Suppressor macrophage treated with lipopolysaccharide for 4 hours (primary cell): ENCODE measurements around the gene PAX9.

ENCODE experiments used
- DNase-seq: peaks from one replicate; pipeline ENCODE4 v3.0.0-alpha.2; 2020

PAX9 gene

DNA sequence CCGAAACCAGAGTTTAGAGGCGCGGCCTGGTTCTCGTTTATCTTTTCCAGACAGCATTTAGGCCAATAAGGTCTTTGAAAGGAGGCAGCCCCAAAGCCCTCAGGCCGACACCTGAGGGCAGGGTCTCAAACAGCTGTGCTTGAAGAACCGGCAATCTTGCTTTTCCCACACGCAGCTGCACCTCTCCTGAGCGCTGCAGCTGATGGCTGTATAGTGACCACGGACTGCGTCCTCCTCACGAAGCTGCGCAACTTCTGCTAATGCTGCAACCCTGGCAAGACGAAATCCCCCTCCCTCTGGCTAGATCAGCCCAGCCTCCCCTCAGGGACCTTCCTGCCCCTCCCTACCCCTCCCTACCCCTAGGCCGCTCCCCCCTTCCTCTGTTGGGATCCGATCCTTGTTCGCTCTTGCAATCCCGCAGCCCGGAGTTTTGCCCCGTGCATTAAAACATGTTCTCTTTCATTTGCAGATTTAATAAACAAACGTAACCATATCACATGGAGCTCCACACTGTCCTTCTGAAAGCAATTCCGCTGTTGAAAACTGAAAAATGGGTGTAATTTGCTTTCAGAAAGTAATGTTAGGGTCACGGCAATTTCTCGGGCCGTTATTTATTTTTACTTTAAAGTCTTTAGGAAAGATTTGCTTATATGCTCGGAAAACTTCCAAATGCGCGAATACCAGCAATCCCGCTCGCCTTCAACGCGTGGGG is 4.8 kb upstream of the PAX9 start:
- no peak for DNase-seq

DNA sequence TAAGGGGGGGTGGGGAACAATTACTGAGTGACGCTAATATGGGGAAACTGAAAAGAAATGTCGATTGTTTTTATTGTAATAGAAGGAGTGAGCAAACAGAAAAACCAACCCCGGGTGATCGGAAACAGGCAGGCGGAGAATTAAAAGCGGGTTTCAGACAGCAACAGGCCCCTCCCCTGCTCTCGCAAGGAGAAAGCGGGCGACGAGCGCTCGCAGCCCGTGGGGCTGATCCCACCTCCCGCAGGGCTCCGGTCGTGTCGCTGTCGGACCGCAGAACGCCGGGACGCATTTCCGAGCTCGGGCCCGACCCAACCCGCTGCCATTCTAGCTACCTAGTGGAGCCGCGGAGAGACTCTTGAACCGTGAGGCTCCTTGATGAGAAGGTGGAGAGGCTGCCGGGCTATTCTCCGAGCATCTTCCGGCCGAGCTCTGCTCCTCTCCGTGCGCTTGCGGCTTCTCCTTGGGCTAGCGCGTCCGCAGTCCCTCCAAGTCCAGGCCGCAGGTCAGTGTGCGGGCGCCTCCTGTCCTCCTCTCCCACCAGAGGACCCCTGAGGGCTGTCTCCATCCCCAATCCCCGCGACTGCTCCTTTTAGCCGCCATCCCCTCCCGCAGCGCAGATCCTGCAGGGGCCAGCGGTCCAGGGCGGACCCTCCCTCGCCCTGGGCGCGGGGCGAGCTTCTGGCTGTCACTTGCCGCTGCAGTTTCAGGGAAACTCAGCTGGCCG is 4.1 kb upstream of the PAX9 start:
- no peak for DNase-seq

DNA sequence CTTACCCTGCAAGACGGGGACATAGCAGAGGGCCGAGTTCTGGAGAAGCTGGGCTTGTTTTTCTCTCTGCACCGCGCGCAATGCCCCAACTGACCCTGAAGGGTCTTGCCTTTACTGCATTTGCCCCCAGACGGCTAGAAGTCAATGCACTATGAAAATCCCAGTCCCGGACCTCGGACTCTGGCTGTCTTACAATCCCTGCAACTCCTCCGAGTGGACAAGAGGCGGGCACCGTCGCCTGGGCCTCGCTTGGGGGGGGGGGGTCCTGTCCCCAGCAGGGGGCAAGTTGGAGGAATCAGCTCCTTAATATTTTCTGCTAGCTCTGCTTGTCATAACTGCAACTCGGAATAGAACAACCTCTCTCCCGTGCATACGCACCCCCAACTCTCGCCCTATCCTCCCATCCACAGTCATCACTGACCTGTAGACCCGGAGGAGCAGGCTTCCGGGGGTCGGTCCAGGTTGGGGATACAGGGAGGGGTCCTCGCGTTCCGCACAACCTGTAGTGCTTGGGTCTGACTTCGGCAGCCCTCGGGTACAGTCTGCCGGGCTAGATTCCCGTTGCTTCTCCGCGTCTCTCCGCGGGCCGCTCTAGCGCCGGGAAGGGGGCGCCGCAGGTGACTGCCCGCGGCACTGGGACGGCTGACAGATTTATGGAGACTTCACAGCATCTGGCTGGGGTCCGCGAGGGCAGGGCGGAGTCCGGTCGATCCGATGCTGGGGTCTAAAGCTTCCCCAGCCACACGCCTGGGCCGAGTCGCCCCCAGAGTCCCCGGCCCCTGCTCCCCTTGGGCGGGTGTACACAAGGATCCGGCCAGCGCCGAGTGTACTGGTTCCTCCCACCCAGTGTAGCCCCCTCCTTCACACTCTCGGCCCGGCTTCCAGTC is 3.3 kb upstream of the PAX9 start:
- DNase-seq = no peak

- DNase-seq = no peak
These were observed 2.4 kb upstream of the PAX9 start for GRCh38 chr14:36659010-36659821.

DNA sequence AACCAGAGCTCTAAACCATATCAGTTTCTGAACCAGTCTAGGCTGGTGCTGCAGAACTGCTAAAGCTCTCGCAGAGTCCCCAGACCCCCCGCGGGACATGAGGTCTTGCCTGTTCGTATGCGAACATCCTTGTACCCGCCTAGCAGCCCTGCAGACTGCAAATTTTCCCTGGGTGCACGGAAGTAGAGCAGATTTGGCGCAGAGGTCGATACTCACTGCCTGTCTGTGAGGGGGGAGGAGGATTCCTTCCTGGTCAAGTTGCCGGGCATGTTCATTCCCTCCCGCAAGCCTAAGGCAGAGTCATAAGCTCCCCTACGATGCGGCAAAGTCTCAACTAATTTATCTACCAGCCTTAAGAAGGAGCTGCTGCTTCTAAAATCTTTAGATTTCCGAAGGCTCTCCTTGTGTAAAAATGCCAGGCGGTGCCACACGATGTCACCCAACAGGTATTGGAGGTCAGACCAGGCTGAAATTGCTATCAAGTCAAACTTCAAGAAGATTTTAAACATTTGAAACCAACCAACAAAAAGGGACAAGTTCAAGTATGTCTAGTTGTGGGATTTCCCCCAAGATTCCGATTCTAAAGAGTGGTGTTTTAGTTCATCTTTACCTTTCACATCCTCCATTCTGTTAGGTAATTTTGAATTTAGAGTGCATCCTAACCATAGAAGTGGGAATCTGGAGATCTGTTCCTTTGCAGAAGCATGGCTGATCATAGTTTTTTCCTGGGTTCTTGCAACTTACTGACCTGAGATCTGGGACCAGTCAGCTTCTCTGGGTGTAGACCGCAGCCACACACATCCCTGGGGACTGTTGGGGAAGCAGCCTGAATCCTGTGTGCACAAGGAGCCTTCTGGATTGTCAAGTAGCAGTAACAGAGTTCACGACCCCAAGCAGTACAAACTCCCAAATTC is 1.6 kb upstream of the PAX9 start:
- no peak for DNase-seq

GRCh38 chr14:36660736-36661505 is 739 bp upstream of the PAX9 start:
- no peak for DNase-seq

- no peak for DNase-seq
These were observed 540 bp downstream of the PAX9 start for GRCh38 chr14:36662258-36662542.

DNA sequence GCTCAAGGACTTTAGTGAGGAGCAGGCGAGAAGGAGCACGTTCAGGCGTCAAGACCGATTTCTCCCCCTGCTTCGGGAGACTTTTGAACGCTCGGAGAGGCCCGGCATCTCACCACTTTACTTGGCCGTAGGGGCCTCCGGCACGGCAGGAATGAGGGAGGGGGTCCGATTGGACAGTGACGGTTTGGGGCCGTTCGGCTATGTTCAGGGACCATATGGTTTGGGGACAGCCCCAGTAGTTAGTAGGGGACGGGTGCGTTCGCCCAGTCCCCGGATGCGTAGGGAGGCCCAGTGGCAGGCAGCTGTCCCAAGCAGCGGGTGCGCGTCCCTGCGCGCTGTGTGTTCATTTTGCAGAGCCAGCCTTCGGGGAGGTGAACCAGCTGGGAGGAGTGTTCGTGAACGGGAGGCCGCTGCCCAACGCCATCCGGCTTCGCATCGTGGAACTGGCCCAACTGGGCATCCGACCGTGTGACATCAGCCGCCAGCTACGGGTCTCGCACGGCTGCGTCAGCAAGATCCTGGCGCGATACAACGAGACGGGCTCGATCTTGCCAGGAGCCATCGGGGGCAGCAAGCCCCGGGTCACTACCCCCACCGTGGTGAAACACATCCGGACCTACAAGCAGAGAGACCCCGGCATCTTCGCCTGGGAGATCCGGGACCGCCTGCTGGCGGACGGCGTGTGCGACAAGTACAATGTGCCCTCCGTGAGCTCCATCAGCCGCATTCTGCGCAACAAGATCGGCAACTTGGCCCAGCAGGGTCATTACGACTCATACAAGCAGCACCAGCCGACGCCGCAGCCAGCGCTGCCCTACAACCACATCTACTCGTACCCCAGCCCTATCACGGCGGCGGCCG is 1.1 kb downstream of the PAX9 start:
- DNase-seq = no peak

- DNase-seq = no peak
These were observed 2.0 kb downstream of the PAX9 start for GRCh38 chr14:36663404-36664321.

DNA sequence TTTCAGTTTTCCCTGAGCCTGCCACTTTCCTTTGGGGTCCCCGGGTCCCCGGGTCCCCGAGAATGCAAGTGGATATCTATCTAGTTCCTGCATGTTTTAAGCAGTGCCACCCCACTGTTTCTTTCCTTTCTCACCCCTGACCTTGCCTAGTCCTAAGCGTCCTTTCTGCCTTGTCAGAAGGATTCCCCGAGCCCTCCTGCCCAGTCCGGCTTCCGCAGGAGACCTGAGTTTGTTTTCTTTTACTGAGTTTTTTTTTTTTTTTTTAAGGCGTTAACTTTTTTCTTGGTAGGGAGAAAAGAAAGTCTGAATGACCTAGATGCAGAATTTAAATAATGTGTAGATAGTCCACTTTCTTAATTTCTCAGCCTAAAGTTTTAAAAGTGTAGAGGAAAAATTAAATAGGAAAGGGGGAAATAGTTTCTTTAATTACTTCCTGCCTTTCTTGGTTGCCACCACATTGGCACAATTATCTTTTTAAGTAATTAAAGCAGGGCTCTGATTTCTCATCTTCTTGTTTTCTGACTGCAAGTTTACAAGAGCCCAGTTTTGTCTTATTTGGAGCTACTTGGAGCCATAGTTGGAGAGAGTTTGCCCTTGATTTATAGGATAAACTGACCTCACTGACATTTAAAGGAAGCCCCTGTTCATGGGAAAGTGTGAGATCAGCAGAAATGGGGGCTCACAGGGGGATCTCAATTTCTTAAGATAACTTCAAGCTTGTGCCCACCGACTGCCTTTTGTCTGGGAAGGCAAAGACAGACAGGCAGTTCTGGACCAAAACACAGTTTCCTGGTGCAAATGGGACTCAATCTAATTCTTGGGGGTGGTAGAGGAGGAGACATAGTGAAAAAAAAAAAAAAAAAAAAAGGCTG is 2.9 kb downstream of the PAX9 start:
- no peak for DNase-seq

DNA sequence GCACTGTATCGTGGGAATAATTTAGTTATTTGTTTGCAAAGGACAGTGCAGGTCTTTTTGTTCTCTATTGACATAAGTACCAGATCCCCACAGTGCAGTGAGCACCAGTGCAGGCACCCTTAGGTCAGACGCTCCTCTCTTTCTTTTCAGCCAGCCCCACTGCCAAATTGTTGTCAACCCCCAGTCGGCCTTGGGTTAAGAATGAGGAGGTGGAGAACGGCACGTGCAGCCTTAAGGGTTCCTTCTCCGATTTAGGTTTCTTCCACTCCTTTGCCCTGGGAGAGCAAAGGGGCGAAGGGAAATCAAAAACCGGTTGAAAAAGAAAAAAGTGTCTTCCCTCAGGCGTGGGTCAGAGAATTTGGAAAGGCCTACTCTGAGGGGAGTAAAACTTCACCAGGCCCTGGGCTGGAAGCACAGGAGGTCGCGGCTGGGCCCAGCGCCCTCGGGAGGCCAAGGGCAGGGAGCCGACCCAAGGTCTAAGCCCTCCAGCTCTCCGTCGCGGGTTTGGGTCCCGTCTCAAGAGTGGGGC is 4.3 kb downstream of the PAX9 start:
- no peak for DNase-seq

DNA sequence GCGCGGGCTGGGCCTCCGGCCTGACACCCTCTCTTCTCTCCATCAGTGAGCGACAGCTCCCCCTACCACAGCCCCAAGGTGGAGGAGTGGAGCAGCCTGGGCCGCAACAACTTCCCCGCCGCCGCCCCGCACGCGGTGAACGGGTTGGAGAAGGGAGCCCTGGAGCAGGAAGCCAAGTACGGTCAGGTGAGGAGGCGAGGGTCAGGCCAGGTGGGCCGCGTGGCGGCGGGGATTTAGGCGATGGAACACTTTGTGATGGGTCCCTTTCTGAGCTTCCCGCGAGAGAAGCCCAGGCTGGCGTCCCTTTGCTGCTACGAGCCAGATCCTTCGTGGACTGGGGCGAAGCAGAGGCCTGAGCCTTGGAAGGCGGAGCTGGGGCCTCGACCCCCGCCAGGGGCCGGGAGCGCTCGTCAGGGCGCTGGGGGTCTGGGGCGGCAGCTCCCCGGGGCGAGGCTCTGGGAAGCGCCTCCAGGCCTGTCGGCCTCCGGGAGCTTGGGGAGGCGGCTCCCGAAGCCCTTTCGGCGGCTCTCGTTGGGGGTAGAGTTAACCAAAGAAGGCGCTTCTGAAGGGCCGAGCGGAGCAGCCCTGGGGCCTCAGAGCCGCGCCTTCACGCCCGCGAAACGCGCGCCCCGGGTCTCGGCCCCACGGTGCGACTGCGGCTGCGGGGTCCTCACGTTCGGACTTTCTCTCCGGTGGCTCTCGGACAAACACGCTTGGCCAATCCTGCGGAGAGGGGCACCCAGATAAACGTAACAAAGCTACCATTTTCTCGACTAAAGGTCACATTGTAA is 5.0 kb downstream of the PAX9 start:
- no peak for DNase-seq

- DNase-seq = no peak
These were observed 6.0 kb downstream of the PAX9 start for GRCh38 chr14:36667679-36668078.

- DNase-seq = no peak
These were observed 9.5 kb downstream of the PAX9 start for GRCh38 chr14:36671149-36671548.

DNA sequence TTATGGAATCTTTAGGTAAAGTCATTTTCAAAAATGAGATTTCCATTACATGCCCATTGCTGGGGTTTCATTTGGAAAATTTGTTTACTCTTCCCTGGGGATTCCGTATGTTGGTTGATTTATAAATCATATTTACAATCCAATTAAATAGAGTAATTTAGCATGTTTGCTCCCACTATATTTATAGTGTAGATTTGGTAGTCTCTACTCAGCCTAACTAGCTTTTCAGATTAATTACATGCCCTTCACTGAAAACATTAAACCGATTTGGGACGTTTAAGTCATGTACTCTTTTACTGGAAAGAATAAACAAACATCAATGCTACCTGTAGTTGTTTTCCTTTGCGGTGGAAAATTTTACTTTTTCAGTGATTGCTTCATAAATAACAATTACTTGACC is 10.4 kb downstream of the PAX9 start:
- no peak for DNase-seq

DNA sequence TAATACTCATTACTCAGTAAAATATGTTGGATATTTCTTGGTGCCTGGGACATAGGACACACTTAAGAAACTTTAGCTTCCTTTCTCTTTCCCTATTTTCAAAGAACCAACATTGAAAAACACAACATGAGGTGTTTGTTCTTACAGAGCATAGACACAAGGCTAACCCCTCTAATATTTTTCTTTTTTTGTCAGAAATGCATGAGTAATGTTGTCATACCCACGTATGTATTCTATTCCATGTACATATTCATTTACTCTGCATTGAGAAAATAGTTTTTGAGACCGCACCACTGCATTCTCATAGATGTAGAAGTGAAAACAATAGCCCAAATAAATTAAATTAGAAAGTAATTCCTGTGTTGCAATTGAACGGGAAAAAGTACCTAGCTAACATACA is 13.0 kb downstream of the PAX9 start:
- no peak for DNase-seq

DNA sequence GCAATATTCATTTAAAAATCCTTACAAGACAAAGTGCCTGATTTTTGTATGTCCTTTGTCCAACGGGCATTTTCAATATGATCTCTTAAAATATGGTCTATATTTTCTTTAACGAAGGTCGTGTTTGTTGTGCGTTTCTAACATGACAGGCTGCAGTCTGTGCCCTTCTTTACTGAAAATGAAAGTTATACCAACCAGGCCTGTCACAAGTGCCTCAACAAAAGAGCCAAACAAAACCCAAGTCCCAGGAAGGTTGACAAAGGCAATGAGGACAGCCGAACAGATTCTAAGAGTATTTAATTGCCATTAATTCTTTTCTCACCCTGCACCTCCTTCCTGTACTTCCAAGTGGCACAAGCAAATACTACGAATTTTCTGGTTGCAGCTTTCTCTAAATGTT is 13.9 kb downstream of the PAX9 start:
- no peak for DNase-seq
